GM21619 (cell line): ENCODE data around the gene BTF3.
"Not testable (repeated sequence)": the region's sequence is repeated elsewhere in the genome, so short reads cannot be mapped to it uniquely, and the experiment has no call there.

ENCODE experiments used
- ATAC-seq: cut with Tn5 transposase; IDR thresholded peaks from one replicate; pipeline ENCODE4 v1.9.1; 2021; ENCODE audit not compliant: unreplicated experiment

Gene BTF3

DNA sequence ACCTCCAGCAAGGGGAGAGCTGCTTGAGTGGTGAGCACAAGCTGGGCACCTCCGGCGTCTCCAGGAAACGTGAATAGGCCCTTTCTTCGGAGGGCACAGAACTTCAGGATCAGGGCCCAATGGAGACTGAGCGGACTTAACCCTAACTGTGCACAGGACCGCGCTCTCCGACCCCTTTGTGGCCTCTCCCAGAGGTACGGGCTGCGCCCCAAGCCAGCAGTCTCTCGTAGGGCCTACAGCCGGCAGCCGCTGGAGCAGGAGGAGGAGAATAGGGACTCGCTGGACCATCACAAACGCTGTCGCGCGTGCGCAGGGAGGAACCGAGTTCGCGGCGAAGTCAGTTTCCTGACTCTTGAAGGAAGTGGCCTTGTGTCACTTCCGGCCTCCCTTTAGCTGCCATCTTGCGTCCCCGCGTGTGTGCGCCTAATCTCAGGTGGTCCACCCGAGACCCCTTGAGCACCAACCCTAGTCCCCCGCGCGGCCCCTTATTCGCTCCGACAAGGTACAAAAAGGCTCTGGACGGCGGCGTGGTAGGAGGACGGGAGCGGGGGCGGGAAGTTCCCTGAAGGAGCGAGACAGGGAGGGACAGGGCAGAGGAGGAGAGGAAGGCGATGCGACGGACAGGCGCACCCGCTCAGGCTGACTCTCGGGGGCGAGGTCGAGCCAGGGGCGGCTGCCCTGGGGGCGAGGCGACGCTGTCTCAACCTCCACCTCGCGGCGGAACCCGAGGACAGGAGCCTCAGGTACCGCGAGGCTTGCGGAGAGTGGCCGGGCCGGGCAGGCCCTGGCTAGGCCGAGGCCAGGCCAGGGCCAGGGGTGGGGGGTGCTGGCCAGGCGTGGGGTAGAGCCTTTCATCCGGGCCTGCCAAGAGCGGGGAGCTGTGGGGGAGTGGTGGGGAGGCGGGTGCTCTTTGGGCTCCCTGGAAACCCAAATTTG is at the start of gene BTF3:
TSS of gene BTF3 (plus strand) at position 386 of the 936 bp plus-strand sequence. CDS start at position 612, 226 bp downstream.
- peak; percentile 96 for ATAC-seq

GRCh38 chr5:73448463-73449136 is 49.6 kb upstream of the BTF3 start, which contains the start of gene FOXD1:
Gene FOXD1, minus strand, starts transcription at chr5:73448777. Its CDS starts 415 bp downstream, at chr5:73448362.
- peak; percentile 42 for ATAC-seq

GRCh38 chr5:73450137-73450536 is 48.1 kb upstream of the BTF3 start:
- no peak for ATAC-seq

GRCh38 chr5:73450672-73451223 is 47.5 kb upstream of the BTF3 start:
- ATAC-seq = no peak

DNA sequence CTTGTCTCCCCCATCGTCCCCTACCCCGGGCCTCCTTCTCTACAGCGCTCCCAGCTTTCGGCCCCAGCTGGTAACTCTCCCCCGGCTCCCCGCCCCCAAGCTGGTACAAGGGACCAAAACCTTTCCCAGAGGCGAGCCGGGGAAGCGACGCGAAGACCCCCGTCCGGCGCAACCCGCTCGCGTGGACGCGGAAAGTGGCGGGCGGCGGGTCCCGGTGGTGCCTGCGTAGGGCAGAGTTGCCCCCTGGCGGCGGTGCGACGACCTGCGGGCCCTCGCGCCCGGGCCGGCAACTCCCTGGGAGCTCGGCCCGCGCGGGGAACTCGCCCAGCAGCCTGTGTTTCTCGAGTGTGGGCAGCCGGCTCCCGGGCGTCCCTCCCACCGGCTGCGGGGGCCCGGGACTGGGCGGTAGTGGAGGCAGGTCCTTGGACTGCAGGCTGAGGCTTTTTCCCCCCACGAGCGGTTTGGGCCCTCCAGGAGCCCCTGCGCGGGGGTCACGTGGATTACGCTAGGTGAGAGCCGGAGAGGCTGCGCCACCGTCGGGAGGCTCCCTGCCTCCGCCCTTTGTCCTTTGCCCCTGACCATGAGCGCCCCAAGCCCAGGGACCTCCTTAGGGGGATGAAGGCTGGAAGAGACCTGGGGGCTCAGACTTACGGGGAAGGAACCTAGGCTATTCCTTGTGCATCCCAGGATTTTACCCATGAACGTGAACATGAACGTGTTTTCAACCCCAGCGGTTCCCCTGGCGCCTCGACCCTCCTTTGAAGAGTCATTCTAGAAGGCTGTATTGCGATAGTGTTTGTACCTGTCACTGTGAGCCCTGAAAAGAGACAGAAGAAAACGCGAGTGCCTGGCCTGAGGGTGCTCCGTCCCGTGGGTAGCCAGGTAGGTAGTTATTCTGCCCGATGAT is 46.8 kb upstream of the BTF3 start:
- no peak for ATAC-seq

DNA sequence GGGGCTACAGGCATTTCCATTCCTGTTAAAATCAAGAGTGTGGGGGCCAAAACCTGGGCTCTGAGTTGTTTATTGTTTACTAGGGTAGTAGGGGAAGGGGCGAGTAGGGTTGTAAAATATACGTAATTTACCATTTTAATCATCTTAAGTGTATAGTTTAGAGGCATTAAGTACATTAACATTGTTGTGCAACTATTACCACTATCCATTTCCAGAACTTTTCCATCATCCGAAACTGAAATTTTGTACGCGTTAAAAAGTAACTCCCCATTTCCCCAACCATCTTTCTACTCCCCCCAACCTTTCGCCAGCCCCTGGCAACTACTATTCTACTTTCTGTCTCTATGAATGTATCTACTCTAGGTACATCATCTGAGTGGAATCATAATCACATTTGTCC is 46.0 kb upstream of the BTF3 start:
- no peak for ATAC-seq

- ATAC-seq = peak; percentile 62
Observed at GRCh38 chr5:73454379-73455036, 43.7 kb upstream of the BTF3 start.

- ATAC-seq = not testable (repeated sequence)
Observed at GRCh38 chr5:73456462-73456861, 41.8 kb upstream of the BTF3 start.

DNA sequence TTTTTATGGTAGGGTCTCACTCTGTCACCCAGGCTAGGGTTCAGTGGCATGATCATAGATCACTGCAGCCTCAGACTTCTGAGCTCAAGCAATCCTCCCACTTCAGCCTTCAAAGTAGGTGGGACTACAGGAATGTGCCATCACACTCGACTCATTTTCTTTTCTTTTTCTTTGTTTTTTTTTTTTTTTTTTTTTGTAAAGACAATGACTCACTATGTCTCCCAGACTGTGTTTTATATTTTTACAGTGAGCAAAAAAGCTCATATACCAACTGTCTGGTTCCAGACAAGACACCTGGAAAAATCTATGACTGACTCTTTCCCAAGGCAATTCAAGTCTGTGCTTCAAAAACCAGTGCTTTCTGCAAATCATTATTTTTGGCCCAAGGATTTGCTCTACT is 38.9 kb upstream of the BTF3 start:
- ATAC-seq = no peak

- ATAC-seq = no peak
Observed at GRCh38 chr5:73460133-73460532, 38.1 kb upstream of the BTF3 start.

GRCh38 chr5:73464016-73464745 is 34.1 kb upstream of the BTF3 start:
- ATAC-seq = no peak

GRCh38 chr5:73468638-73469037 is 29.6 kb upstream of the BTF3 start:
- ATAC-seq = not testable (repeated sequence)

DNA sequence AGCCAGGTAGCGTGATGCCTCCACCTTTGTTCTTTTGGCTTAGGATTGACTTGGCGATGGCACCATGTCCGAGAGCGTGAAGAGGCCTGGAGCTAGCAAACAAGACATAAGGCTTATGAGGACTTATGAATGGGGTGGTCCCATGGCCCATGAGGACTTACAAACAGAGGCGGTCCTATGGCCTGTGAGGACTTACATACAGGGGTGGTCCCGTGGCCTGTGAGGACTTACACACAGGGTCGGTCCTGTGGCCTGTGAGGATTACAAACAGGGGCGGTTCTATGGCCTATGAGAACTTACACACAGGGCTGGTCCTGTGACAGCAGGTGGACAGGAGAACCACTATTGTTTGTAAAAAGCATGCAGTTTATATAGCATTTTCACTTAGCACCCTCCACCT is 28.4 kb upstream of the BTF3 start:
- no peak for ATAC-seq

- ATAC-seq = no peak
Observed at GRCh38 chr5:73471654-73472053, 26.6 kb upstream of the BTF3 start.

- ATAC-seq = no peak
Observed at GRCh38 chr5:73472116-73472515, 26.1 kb upstream of the BTF3 start.

DNA sequence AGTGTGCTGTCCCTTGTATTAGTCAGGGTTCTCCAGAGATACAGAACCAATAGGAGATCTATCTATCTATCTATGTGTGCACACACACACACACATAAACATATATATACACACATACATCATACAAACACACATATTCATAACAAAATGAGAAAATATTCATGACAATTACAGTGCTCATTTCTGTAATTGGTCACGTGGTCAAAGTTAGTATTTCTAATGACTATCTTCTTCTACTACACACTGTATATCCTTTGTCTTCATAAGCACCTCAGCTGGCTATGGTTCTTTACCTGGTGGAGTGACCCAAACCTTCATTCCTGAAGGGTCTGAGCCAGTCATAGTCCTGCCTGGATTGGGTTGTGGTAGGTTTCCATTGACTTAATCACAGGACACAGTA is 17.7 kb upstream of the BTF3 start:
- no peak for ATAC-seq

- no peak for ATAC-seq
Observed at GRCh38 chr5:73482383-73483136, 15.7 kb upstream of the BTF3 start.

- no peak for ATAC-seq
Observed at GRCh38 chr5:73483676-73484075, 14.6 kb upstream of the BTF3 start.

GRCh38 chr5:73484511-73484910 is 13.7 kb upstream of the BTF3 start:
- no peak for ATAC-seq
